ENCODE results near the gene UBXN11. TPM values are rescaled to one million over a fixed set of nuclear protein-coding genes. Genes with fewer than 3 reads are reported as not detected.

The UBXN11 gene
- total and polyA plus RNA-seq, 3 donors from 2014 or later, result 39.7 to 65.9 (median 51.7) TPM

- Histone ChIP-seq H3K4me3 (peak overlapping the region; percentile 72 to 81), H3K36me3 (ENCODE audit: low read depth, missing control alignments) (no peaks in the 10 kb centered on the region), H3K9me3 (no peaks in the 10 kb centered on the region), H3K27me3 (no peaks in the 10 kb centered on the region), H3K4me1 (peaks cover 44% of the 10 kb centered on the region), H3K27ac (peak overlapping the region; percentile 75 to 87)
- no peak for DNase-seq
- 1 to 33% methylated on average over 12 to 20 of the region's 20 CpGs for WGBS, 2 donors
- TF ChIP-seq POLR2A (IDR thresholded peaks at IDR 0.05) (no peak), CTCF (IDR thresholded peaks at IDR 0.05) (no peak)
- intact Hi-C loops (cut with DNase I; ENCODE audit: low total_unique reads), result no loop called here
Measured at GRCh38 chr1:26280333-26281042, 25.9 kb downstream of the UBXN11 start.

GRCh38 chr1:26279456-26280332 lies 26.7 kb downstream of the UBXN11 start, which contains the start of gene SH3BGRL3:
Gene SH3BGRL3 (plus strand): TSS chr1:26280086. CDS start chr1:26280156, 70 bp downstream.
- intact Hi-C loops (cut with DNase I; ENCODE audit: low total_unique reads), result loop anchor here (10.0 kb wide), 1 partner anchor 45 kb away; no protein-coding TSS in a partner anchor
- TF ChIP-seq POLR2A (IDR thresholded peaks at IDR 0.05) (peak; percentile 54), CTCF (IDR thresholded peaks at IDR 0.05) (no peak)
- no peaks in the 10 kb centered on the region for H3K27me3 ChIP-seq
- H3K9me3 ChIP-seq, result no peaks in the 10 kb centered on the region
- H3K4me3 ChIP-seq, result peak within 1 kb of the TSS; percentile 72 to 81
- peak within 1 kb of the TSS; percentile 75 to 87 for H3K27ac ChIP-seq
- no peaks in the 10 kb centered on the region for H3K36me3 ChIP-seq (ENCODE audit: low read depth, missing control alignments)
- H3K4me1 ChIP-seq, result peaks cover 46% of the 10 kb centered on the region
- WGBS, 2 donors, result 10 to 12% methylated on average over 6 to 41 of the region's 66 CpGs
- DNase-seq, result peak; percentile 85

- no peaks in the 10 kb centered on the region for H3K9me3 ChIP-seq
- peaks cover 46% of the 10 kb centered on the region for H3K4me1 ChIP-seq
- H3K27me3 ChIP-seq, result no peaks in the 10 kb centered on the region
- TF ChIP-seq CTCF (IDR thresholded peaks at IDR 0.05), result no peak
- TF ChIP-seq POLR2A (IDR thresholded peaks at IDR 0.05), result no peak
- H3K4me3 ChIP-seq, result peak overlapping the region; percentile 72 to 81
- H3K27ac ChIP-seq, result peak overlapping the region; percentile 75 to 87
- no peak for DNase-seq
- intact Hi-C loops (cut with DNase I; ENCODE audit: low total_unique reads), result loop anchor here (10.0 kb wide), 1 partner anchor 46 kb away; no protein-coding TSS in a partner anchor
- H3K36me3 ChIP-seq (ENCODE audit: low read depth, missing control alignments), result no peaks in the 10 kb centered on the region
- 63 to 65% methylated on average over 4 to 9 of the region's 9 CpGs for WGBS, 2 donors
Measured at GRCh38 chr1:26278724-26279455, 27.5 kb downstream of the UBXN11 start.

- peaks cover 45% of the 10 kb centered on the region for H3K4me1 ChIP-seq
- H3K27me3 ChIP-seq, result no peaks in the 10 kb centered on the region
- 70 to 74% methylated on average over 4 of the region's 4 CpGs for WGBS, 2 donors
- H3K9me3 ChIP-seq, result no peaks in the 10 kb centered on the region
- DNase-seq, result no peak
- intact Hi-C loops (cut with DNase I; ENCODE audit: low total_unique reads), result loop anchor here (10.0 kb wide), 1 partner anchor 46 kb away; no protein-coding TSS in a partner anchor
- no peak for TF ChIP-seq POLR2A (IDR thresholded peaks at IDR 0.05)
- no peak for TF ChIP-seq CTCF (IDR thresholded peaks at IDR 0.05)
- H3K36me3 ChIP-seq (ENCODE audit: low read depth, missing control alignments), result no peaks in the 10 kb centered on the region
- no peak overlapping the region for H3K4me3 ChIP-seq
- H3K27ac ChIP-seq, result peak overlapping the region in 1 of 2 donors; percentile 87
Measured at GRCh38 chr1:26278303-26278702, 28.1 kb downstream of the UBXN11 start.
